Measurements from ENCODE around the gene EML6.
"Not testable (repeated sequence)": the region's sequence is repeated elsewhere in the genome, so short reads cannot be mapped to it uniquely, and the experiment has no call there.

The EML6 gene

GRCh38 chr2:54853616-54854310 lies 130.3 kb downstream of the EML6 start:
- no peak for DNase-seq

DNA sequence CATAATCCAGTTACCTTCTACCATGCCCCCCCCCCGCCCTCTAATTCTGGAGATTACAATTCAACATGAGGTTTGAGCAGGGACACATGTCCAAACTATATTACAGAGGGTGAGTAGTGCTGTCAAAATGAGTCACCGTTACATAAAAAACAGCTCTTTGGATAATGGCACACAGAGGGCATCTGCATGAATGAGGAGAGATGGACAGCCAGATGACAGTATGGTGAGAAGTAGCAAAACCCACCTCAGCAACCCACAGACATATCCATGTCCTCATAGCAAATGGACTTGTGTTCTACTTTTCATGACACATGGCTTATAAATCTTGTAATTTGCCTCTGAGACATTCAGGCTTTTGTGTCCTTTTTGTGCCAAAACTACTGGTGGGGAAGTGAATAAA lies 132.0 kb downstream of the EML6 start:
- no peak for DNase-seq

GRCh38 chr2:54858021-54858681 lies 134.7 kb downstream of the EML6 start:
- no peak for DNase-seq

- DNase-seq: no peak
Observed at GRCh38 chr2:54859416-54859815, 136.0 kb downstream of the EML6 start.

GRCh38 chr2:54859997-54860701 lies 136.7 kb downstream of the EML6 start:
- DNase-seq: no peak

DNA sequence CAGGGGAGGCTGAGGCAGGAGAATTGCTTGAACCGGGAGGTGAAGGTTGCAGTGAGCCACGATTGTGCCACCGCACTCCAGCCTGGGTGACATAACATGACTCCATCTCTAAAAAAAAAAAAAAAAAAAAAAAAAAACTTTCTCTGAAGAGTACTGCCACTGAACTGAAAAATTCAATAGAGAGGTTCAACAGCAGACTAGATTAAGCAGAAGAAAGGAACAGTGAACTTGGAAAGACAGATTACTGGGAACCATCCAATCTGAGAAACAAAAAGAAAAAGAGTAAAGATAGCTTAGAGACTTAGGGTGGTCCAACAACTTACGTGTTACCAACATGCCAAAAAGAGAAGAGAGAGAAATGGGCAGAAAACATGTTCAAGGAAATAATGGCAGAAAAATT lies 138.8 kb downstream of the EML6 start:
- DNase-seq: no peak

DNA sequence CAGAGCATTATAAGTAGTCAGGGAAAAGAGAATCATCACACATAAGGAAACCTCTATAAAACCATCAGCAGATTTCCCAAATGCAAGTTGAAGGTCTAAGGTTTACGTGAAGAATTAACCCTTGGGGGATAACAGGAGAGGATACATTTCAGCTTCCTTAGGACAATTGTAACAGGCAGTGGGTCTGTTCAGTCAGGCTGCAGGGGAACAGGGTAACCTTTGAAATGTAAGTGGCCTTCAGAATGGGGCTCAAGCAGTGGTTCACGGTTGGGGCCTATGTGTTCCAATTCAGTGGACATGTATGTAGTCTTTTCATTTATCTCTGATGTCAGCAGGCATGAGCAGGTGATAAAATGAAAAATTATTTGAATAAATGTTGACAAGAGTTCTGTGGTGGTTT lies 139.3 kb downstream of the EML6 start:
- DNase-seq: no peak

GRCh38 chr2:54863660-54864059 lies 140.2 kb downstream of the EML6 start:
- DNase-seq: no peak

GRCh38 chr2:54864096-54864495 lies 140.6 kb downstream of the EML6 start:
- DNase-seq: no peak

DNA sequence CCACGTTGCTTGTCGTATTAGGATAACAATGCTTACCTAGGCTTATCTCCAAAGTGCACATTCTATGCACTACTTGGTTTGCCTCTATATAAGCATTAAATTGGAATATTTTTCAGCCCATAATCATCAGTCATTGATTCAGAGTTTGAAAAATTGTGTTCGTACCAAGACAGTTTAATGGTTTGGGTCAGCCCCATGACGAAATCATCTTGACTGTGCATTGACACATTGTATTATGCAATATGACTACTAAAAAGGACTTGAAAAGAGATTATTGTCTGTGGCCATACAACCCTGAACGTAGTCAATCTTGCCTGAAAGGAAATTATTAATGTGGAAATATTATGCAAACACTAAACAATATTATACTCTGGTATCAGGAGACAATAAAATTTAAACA lies 141.3 kb downstream of the EML6 start:
- no peak for DNase-seq

DNA sequence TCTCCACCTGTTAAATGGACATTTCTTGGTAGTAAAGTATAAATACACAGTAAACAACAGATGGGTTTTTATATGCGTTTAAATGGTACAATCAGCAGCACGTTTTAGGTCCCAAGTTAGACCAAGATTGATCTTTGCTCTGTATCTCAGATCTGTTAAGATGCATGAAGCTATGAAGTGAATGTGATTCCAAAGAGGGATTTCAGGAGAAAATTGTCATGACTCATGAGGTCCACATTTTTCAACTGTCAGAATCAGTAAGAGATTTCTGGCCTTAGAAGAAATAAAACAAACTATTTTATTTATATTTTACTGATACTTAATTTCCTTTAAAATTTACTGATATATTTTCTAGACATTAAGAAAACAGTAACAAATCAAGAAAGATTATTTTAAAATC lies 142.7 kb downstream of the EML6 start:
- no peak for DNase-seq

- no peak for DNase-seq
Observed at GRCh38 chr2:54866868-54867267, 143.4 kb downstream of the EML6 start.

GRCh38 chr2:54867457-54867856 lies 144.0 kb downstream of the EML6 start:
- DNase-seq: no peak

DNA sequence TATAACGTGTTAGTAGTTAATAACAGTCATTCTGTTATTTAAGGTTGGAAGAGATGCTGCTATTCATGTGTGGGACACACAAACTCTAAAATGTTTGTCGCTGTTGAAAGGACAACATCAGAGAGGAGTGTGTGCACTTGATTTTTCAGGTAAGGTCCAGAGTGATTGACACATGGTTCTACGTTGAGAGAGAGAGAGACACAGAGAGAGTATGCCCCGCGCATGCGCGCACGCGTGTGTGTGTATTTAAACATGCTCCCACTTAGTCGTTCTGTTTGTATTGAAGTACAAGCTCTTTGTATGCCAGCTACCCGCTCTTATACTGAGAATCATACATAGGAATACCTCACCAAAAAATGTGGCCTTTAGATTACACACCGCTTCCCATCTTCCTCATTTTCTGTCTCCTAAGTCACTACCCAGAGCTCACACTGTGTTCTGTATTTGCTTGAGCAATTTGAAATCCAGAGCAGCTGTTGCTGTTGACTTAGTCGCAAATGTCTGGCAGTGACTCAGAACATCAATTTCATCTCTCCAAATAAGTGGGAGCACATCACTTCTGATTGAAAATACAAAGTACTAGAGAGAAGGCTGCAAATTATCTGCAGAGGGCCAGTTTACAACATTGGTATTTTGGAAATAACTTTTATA lies 148.1 kb downstream of the EML6 start:
- DNase-seq: peak; percentile 86

DNA sequence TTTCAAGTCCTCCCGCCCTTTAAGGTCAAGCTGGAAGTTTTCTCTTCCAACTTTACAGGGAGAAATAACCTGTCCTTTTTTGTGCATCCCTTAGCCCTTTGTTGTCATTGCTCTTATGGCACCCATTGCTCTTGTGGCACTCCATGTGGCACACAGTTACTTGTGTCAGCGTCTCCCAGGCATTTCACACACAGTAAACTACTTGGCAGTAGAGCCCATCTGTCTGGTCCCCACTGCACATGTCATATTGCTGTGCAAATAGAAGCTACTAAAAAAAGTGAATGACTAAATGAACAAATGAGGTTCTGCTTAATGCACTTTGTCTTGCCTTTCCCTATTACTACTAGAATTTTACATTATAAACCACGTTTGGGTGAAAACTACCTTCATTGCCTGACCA lies 149.3 kb downstream of the EML6 start:
- no peak for DNase-seq

GRCh38 chr2:54873236-54873635 lies 149.8 kb downstream of the EML6 start:
- DNase-seq: not testable (repeated sequence)

GRCh38 chr2:54876764-54877163 lies 153.3 kb downstream of the EML6 start:
- DNase-seq: no peak

DNA sequence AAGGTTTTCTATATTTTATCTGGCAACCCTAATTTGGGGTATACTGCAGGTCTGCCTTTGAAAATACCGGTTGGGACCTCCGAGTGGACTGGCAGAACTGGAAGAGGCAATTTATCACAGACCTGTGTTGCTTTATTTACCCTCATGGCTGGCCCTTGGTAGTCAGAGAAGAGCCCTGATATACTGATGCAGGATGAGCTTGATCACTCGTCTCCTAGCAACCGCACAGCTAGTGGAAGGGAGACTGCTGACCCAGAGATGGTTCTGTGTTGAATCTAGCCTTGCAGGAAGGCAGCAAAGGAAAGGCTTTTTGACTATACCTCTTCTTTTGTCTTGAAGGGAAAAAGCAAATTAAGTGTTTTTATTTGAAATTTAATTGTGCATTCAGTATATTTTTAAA lies 154.7 kb downstream of the EML6 start:
- no peak for DNase-seq

GRCh38 chr2:54879032-54879431 lies 155.6 kb downstream of the EML6 start:
- DNase-seq: no peak

DNA sequence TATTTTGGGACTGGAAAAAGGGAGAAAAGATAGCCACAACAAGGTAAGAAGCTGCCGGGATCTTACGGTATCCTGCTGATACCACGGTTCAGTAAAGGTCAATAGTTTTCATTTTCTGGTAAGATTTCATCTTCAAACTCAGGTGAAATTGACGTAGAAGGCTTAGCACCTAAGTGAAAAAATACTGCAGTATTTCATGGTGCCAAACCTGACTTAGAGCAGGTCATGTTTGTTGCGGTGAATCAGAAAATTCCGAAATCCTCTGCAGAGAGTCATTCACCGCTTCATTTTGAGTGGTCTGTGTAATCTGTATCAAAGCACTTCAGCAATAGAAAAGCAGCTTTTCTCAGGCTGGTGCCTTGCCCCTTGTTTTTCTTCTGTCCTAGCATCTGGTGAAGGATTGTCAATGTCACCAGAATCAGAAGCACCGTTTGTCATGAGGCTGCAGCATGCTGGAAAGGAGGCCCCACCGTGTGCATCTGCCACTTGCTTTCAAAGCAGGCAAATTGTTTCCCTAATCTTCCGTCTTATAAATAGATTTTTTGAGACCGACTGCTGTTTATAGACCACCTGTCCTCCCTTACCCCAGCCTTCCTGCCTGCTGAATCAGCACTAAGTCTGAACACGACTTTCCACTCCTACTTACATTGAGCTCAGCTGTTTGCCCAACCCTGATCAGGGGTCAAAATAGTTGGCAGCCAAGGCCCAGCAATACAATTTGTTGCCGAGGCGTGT lies 156.3 kb downstream of the EML6 start:
- peak; percentile 13 for DNase-seq

GRCh38 chr2:54880428-54880827 lies 157.0 kb downstream of the EML6 start:
- DNase-seq: no peak

- no peak for DNase-seq
Observed at GRCh38 chr2:54881759-54882158, 158.3 kb downstream of the EML6 start.

- no peak for DNase-seq
Observed at GRCh38 chr2:54885891-54886290, 162.4 kb downstream of the EML6 start.
